Neural progenitor cell (in vitro differentiated cells): ENCODE measurements around the gene HSP90AB1. TPM values are rescaled to one million over a fixed set of nuclear protein-coding genes. Genes with fewer than 3 reads are reported as not detected.

Experiments
- DNase-seq: peaks from one replicate; pipeline ENCODE4 v3.0.0-alpha.2; 2016; ENCODE audit warnings: low spot score
- H2AFZ ChIP-seq: fragments of 200-600 bp; sonication (generic); replicated peaks from 2 replicates; pipeline ENCODE4 v1.6.1; 2016; ENCODE audit warnings: antibody characterized with exemption
- H3F3A ChIP-seq: fragments of 200-600 bp; sonication (generic); 2 replicates; pipeline ENCODE4 v1.6.1; 2016; ENCODE audit warnings: antibody characterized with exemption, low read depth
- H3K27ac ChIP-seq: fragments of 200-600 bp; sonication (generic); 2 replicates; pipeline ENCODE4 v1.5.1; 2016; ENCODE audit warnings: mild to moderate bottlenecking
- H3K27me3 ChIP-seq: fragments of 200-600 bp; sonication (generic); 2 replicates; pipeline ENCODE4 v1.6.1; 2016; ENCODE audit warnings: mild to moderate bottlenecking, moderate library complexity
- H3K36me3 ChIP-seq: fragments of 200-600 bp; sonication (generic); 2 replicates; pipeline ENCODE4 v1.5.1; 2016
- H3K4me1 ChIP-seq: fragments of 200-600 bp; sonication (generic); 2 replicates; pipeline ENCODE4 v1.6.1; 2016; ENCODE audit warnings: mixed run types
- H3K4me2 ChIP-seq: fragments of 200-600 bp; sonication (generic); 2 replicates; pipeline ENCODE4 v1.6.1; 2016
- H3K4me3 ChIP-seq: fragments of 200-600 bp; sonication (generic); 2 replicates; pipeline ENCODE4 v1.5.1; 2016
- H3K79me2 ChIP-seq: fragments of 200-600 bp; sonication (generic); 2 replicates; pipeline ENCODE4 v1.6.1; 2016; ENCODE audit warnings: low read depth
- H3K9ac ChIP-seq: fragments of 200-600 bp; sonication (generic); 2 replicates; pipeline ENCODE4 v1.6.1; 2016
- H3K9me3 ChIP-seq: fragments of 200-600 bp; sonication (generic); 2 replicates; pipeline ENCODE4 v1.5.1; 2016; ENCODE audit warnings: low read depth
- H4K20me1 ChIP-seq: fragments of 200-600 bp; sonication (generic); 2 replicates; pipeline ENCODE4 v1.6.1; 2016; ENCODE audit warnings: low read depth
- H3K27ac Mint-ChIP-seq: 3 replicates; pipeline ENCODE4 v1.8.0; 2021; ENCODE audit warnings: mixed read lengths
- H3K27me3 Mint-ChIP-seq: 2 replicates; pipeline ENCODE4 v1.8.0; 2022; ENCODE audit warnings: low read depth, mild to moderate bottlenecking, inconsistent platforms, moderate library complexity, mixed read lengths; ENCODE audit not compliant: insufficient read depth
- H3K36me3 Mint-ChIP-seq: 3 replicates; pipeline ENCODE4 v1.8.0; 2021; ENCODE audit warnings: mixed read lengths
- H3K4me1 Mint-ChIP-seq: 3 replicates; pipeline ENCODE4 v1.8.0; 2021; ENCODE audit warnings: mixed read lengths
- H3K4me3 Mint-ChIP-seq: 3 replicates; pipeline ENCODE4 v1.8.0; 2021; ENCODE audit warnings: mild to moderate bottlenecking, moderate library complexity, mixed read lengths
- H3K9me3 Mint-ChIP-seq: 3 replicates; pipeline ENCODE4 v1.8.0; 2020; ENCODE audit warnings: mixed read lengths
- EZH2 ChIP-seq: fragments of 200-600 bp; sonication (generic); IDR thresholded peaks from 2 replicates; pipeline ENCODE4 v1.6.1; 2017; ENCODE audit warnings: antibody characterized with exemption, mild to moderate bottlenecking, moderate library complexity
- EZH2phosphoT487 ChIP-seq: fragments of 200-600 bp; sonication (generic); IDR thresholded peaks from 2 replicates; pipeline ENCODE4 v1.6.1; 2017; ENCODE audit warnings: antibody characterized with exemption
- microRNA counts: library from miRNA; unstranded; fragments of <30 nt; microRNA quantifications from one replicate; lab custom pipeline; 2016
- small RNA-seq: library from RNA; depleted of rRNA; stranded (forward); fragments of <200 nt; gene quantifications from one replicate; pipeline ENCODE3, GENCODE V24; 2015
- total RNA-seq: library from RNA; depleted of rRNA; stranded (reverse); fragments of >200 nt; gene quantifications from 2 replicates; pipeline ENCODE4 v1.2.3, GENCODE V29; 2015; ENCODE audit warnings: low replicate concordance
- TF ChIP-seq, protein P1 (sequence below): fragments of 200-600 bp; sonication (generic); IDR thresholded peaks from 2 replicates; pipeline ENCODE4 v1.5.1; 2017; ENCODE audit warnings: antibody characterized with exemption, mild to moderate bottlenecking

The HSP90AB1 gene
- total RNA-seq, 1 donor from 2014 or later, result 2,068 TPM

DNA sequence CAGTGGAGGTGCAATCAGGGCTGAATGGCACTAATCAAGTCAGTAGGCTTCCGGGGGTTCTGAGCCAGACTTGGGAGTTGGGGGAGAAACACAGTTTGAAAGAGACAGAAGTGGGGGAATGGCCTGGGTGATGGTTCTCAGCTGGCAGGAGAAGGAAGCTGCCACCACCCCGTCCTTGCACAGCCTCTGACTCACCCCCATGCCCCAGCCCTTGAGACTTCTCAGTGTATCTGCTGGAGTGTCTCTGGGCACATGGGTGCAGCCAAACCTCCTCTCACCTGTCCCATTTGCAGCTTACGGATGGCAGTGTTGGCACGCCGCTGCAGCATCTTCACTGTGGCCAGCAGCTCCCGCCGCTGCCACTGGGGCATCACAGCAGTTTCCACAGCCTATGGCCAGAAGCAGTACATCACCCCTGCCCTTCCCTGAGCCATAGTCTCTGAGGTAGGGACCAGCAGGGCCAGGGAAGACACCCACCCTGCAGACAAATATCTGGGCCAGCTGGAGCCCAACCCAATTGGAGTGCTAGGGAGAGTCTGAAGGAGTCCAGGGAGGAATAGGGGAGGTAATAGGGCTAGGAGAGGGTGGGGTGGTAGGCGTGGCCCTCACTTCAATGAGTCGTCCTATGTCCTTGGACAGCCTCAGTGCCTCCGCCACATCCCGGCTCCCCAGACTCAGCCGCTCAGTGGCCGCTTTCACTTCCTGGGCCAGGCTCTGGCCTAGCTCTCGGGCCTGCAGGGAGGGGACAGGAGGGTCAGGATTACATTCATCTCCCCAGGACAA is 55.1 kb downstream of the HSP90AB1 start:
- peaks cover 15% of the 10 kb centered on the region for H4K20me1 ChIP-seq
- H2AFZ ChIP-seq, result no peak overlapping the region
- Mint-ChIP-seq H3K4me3 (no peak overlapping the region), H3K27ac (no peak overlapping the region), H3K4me1 (peaks cover 17% of the 10 kb centered on the region), H3K36me3 (peaks cover 28% of the 10 kb centered on the region), H3K9me3 (no peaks in the 10 kb centered on the region), H3K27me3 (peaks cover 9% of the 10 kb centered on the region)
- peaks cover under 1% of the 10 kb centered on the region for H3K4me1 ChIP-seq
- no peak overlapping the region for H3K9ac ChIP-seq
- H3K9me3 ChIP-seq, result no peaks in the 10 kb centered on the region
- no peak overlapping the region for H3K27ac ChIP-seq
- no peaks in the 10 kb centered on the region for H3K36me3 ChIP-seq
- TF ChIP-seq EZH2, result no peak
- TF ChIP-seq, protein P1, sequence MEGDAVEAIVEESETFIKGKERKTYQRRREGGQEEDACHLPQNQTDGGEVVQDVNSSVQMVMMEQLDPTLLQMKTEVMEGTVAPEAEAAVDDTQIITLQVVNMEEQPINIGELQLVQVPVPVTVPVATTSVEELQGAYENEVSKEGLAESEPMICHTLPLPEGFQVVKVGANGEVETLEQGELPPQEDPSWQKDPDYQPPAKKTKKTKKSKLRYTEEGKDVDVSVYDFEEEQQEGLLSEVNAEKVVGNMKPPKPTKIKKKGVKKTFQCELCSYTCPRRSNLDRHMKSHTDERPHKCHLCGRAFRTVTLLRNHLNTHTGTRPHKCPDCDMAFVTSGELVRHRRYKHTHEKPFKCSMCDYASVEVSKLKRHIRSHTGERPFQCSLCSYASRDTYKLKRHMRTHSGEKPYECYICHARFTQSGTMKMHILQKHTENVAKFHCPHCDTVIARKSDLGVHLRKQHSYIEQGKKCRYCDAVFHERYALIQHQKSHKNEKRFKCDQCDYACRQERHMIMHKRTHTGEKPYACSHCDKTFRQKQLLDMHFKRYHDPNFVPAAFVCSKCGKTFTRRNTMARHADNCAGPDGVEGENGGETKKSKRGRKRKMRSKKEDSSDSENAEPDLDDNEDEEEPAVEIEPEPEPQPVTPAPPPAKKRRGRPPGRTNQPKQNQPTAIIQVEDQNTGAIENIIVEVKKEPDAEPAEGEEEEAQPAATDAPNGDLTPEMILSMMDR, result no peak
- TF ChIP-seq EZH2phosphoT487, result no peak
- no peak for DNase-seq
- no peaks in the 10 kb centered on the region for H3K79me2 ChIP-seq
- H3K4me2 ChIP-seq, result no peak overlapping the region
- H3F3A ChIP-seq, result peaks cover 16% of the 10 kb centered on the region
- peaks cover 15% of the 10 kb centered on the region for H3K27me3 ChIP-seq
- no peak overlapping the region for H3K4me3 ChIP-seq

DNA sequence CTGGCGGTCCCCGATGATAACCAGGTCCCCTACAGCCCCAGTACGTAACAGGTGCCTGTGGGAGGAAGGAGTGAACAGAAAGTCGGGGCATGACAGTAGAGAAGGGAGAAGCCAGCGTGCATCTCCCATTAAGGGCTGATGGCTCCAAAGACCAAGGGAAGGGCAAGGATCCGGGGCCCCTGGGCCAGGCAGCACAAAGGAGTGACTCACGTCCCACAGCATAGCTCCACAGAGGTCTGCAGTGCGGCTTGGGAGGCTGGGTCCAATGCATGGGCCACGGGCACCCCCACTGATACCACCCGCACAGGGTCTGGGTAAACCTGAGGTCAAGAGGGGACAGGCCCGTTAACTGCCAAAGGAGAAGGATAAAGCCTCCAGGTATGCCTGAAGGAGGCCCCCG is 56.0 kb downstream of the HSP90AB1 start:
- TF ChIP-seq EZH2 (no peak), EZH2phosphoT487 (no peak)
- TF ChIP-seq, protein P1, result no peak
- Mint-ChIP-seq H3K36me3 (peaks cover 31% of the 10 kb centered on the region), H3K4me1 (peaks cover 15% of the 10 kb centered on the region), H3K9me3 (no peaks in the 10 kb centered on the region), H3K27ac (no peak overlapping the region), H3K27me3 (peaks cover 9% of the 10 kb centered on the region), H3K4me3 (no peak overlapping the region)
- Histone ChIP-seq H3K4me3 (no peak overlapping the region), H2AFZ (no peak overlapping the region), H3K27ac (no peak overlapping the region), H3K27me3 (peaks cover 8% of the 10 kb centered on the region), H3K9ac (no peak overlapping the region), H4K20me1 (peaks cover 14% of the 10 kb centered on the region), H3K79me2 (no peaks in the 10 kb centered on the region), H3K36me3 (no peaks in the 10 kb centered on the region), H3K4me1 (no peaks in the 10 kb centered on the region), H3K4me2 (no peak overlapping the region), H3F3A (peaks cover 16% of the 10 kb centered on the region), H3K9me3 (no peaks in the 10 kb centered on the region)
- DNase-seq, result no peak

MicroRNAs within 50 kb of the gene (microRNA counts, 767-probe panel; counts per million panel counts)
- microRNA hsa-miR-4647 (lab: Ali Mortazavi, UCI), result 460 counts per million, percentile 90 among the panel's probes with 10 or more counts

Small RNA genes lying within 50 kb of the gene (small RNA-seq; reads per million reads assigned to genes)
- gene RN7SL811P, result not detected

Other genes starting within 250 kb of the HSP90AB1 start
- 40.4 and 53.5 TPM in 2 replicates for gene MRPL14, start 119.6 kb upstream of the HSP90AB1 start, total RNA-seq
- 25.4 and 30.8 TPM in 2 replicates for gene TMEM63B, start 119.5 kb upstream of the HSP90AB1 start, total RNA-seq
- gene CAPN11, start 88.3 kb upstream of the HSP90AB1 start, total RNA-seq, result 0.40 and 0.49 TPM in 2 replicates
- gene MYMX, start 30.2 kb upstream of the HSP90AB1 start, total RNA-seq, result 0.54 and 1.5 TPM in 2 replicates
- 34.8 and 69.7 TPM in 2 replicates for gene SLC29A1, start 23.5 kb upstream of the HSP90AB1 start, total RNA-seq
- gene SLC35B2, start 10.4 kb downstream of the HSP90AB1 start, total RNA-seq, result 33.9 and 47.0 TPM in 2 replicates
- gene NFKBIE, start 18.4 kb downstream of the HSP90AB1 start, total RNA-seq, result 5.1 and 15.5 TPM in 2 replicates
- 0.13 and 1.4 TPM in 2 replicates for gene TMEM151B, start 23.3 kb downstream of the HSP90AB1 start, total RNA-seq
- 16.1 and 29.3 TPM in 2 replicates for gene AARS2, start 66.2 kb downstream of the HSP90AB1 start, total RNA-seq
- gene SPATS1, start 95.5 kb downstream of the HSP90AB1 start, total RNA-seq, result 0.25 TPM in 1 of 2 replicates, not detected in the other
- gene CDC5L, start 140.6 kb downstream of the HSP90AB1 start, total RNA-seq, result 37.9 and 53.6 TPM in 2 replicates